GM19372 (cell line): ENCODE results near the gene GPR139.

Experiments used
- ATAC-seq: cut with Tn5 transposase; IDR thresholded peaks from one replicate; pipeline ENCODE4 v1.9.1; 2021; ENCODE audit warnings: mild to moderate bottlenecking, low read depth, moderate library complexity; ENCODE audit not compliant: unreplicated experiment

The GPR139 gene

GRCh38 chr16:19991614-19992013 is 82.1 kb downstream of the GPR139 start:
- no peak for ATAC-seq

GRCh38 chr16:19984135-19984534 is 89.6 kb downstream of the GPR139 start:
- ATAC-seq, result no peak
